Uterus (tissue), 4 donors: ENCODE measurements around the gene SLC5A9. TPM values are rescaled to one million over a fixed set of nuclear protein-coding genes. Genes with fewer than 3 reads are reported as not detected.

ENCODE experiments used
- DNase-seq, 2 donors: peaks; one replicate each; pipeline ENCODE4 v3.0.0-alpha.2; 2019 to 2020
- H3K27ac ChIP-seq, 2 donors: fragments of 200-600 bp; sonication (generic); 1 replicate in 1 of 2; 2 replicates in 1 of 2; pipeline ENCODE4 v1.5.1; 2016 to 2018
- H3K27me3 ChIP-seq, 2 donors: fragments of 200-600 bp; sonication (generic); one replicate each; pipeline ENCODE4 v1.5.1; 2018 to 2019; ENCODE audit warnings: control low read depth in 1 of 2
- H3K36me3 ChIP-seq, 2 donors: fragments of 200-600 bp; sonication (generic); one replicate each; pipeline ENCODE4 v1.5.1; 2019; ENCODE audit warnings: control low read depth in 1 of 2
- H3K4me1 ChIP-seq, 2 donors: fragments of 200-600 bp; sonication (generic); one replicate each; pipeline ENCODE4 v1.5.1; 2018 to 2019; ENCODE audit warnings: control low read depth in 1 of 2
- H3K4me3 ChIP-seq, 2 donors: fragments of 200-600 bp; sonication (generic); 1 replicate in 1 of 2; 2 replicates in 1 of 2; pipeline ENCODE4 v1.5.1; 2018 to 2019; ENCODE audit warnings: mild to moderate bottlenecking in 1 of 2
- H3K9me3 ChIP-seq, 2 donors: fragments of 200-600 bp; sonication (generic); one replicate each; pipeline ENCODE4 v1.5.1; 2019; ENCODE audit warnings: control low read depth in 1 of 2
- CTCF ChIP-seq, 4 experiments: fragments of 200-600 bp in 2 of 4; fragments of 450-650 bp in 2 of 4; sonication (generic) in 2 of 4; IDR thresholded peaks; one replicate each; pipeline ENCODE4 v1.5.1; 2016 to 2019; ENCODE audit warnings: antibody characterized with exemption in 4 of 4, mild to moderate bottlenecking in 2 of 4, moderate library complexity in 1 of 4
- POLR2A ChIP-seq, 2 donors: fragments of 450-650 bp; IDR thresholded peaks; one replicate each; pipeline ENCODE4 v1.6.1; 2016; ENCODE audit warnings: antibody characterized with exemption in 2 of 2, mild to moderate bottlenecking in 1 of 2, moderate library complexity in 1 of 2
- intact Hi-C: fragments of 100-400 bp; cut with DNase I; formaldehyde crosslinking; loops from one replicate; pipeline ENCODE4 v1.15.1; 2023; ENCODE audit warnings: low total_unique reads
- total RNA-seq, 4 donors: library from RNA; depleted of rRNA in 3 of 4; stranded (reverse); fragments of >200 nt in 3 of 4; gene quantifications; one replicate each; pipeline versions ENCODE4 v1.1.0 to v1.2.4, GENCODE V29; 2014 to 2023
- donor health status: DM: yes; HTN: yes; CAD: no.

SLC5A9 gene
- under 1 TPM in 2 of 4 donors, not detected in 2; 0.21 to 0.82 TPM for total RNA-seq

GRCh38 chr1:48222501-48223242, at the start of gene SLC5A9:
Gene SLC5A9, plus strand, starts transcription at chr1:48222716. Its CDS starts 21 bp downstream, at chr1:48222737.
- intact Hi-C loops, result no loop called here
- H3K9me3 ChIP-seq, result no peaks in the 10 kb centered on the region
- no peaks in the 10 kb centered on the region for H3K36me3 ChIP-seq
- H3K27ac ChIP-seq, result no peak within 1 kb of the TSS
- H3K4me1 ChIP-seq, result no peaks in the 10 kb centered on the region
- H3K4me3 ChIP-seq, result no peak within 1 kb of the TSS
- DNase-seq, result no peak
- H3K27me3 ChIP-seq, result no peaks in the 10 kb centered on the region
- no peak for TF ChIP-seq CTCF (IDR thresholded peaks at IDR 0.05)
- TF ChIP-seq POLR2A (IDR thresholded peaks at IDR 0.05), result no peak

- TF ChIP-seq CTCF (IDR thresholded peaks at IDR 0.05) (no peak), POLR2A (IDR thresholded peaks at IDR 0.05) (no peak)
- Histone ChIP-seq H3K36me3 (no peaks in the 10 kb centered on the region), H3K4me3 (no peak overlapping the region), H3K27ac (no peak overlapping the region), H3K9me3 (no peaks in the 10 kb centered on the region), H3K27me3 (peaks cover 0 to 8% of the 10 kb centered on the region in 2 donors), H3K4me1 (no peaks in the 10 kb centered on the region)
- no peak for DNase-seq
- intact Hi-C loops, result no loop called here
These were observed 47.4 kb upstream of the SLC5A9 start for GRCh38 chr1:48175116-48175515.

GRCh38 chr1:48177257-48177656, 45.3 kb upstream of the SLC5A9 start:
- intact Hi-C loops, result no loop called here
- no peak overlapping the region for H3K27ac ChIP-seq
- H3K27me3 ChIP-seq, result peaks cover 0 to 8% of the 10 kb centered on the region in 2 donors
- H3K4me3 ChIP-seq, result no peak overlapping the region
- H3K36me3 ChIP-seq, result no peaks in the 10 kb centered on the region
- no peaks in the 10 kb centered on the region for H3K4me1 ChIP-seq
- no peak for TF ChIP-seq CTCF (IDR thresholded peaks at IDR 0.05)
- TF ChIP-seq POLR2A (IDR thresholded peaks at IDR 0.05), result no peak
- peak in 1 of 2 donors; percentile 58 for DNase-seq
- H3K9me3 ChIP-seq, result no peaks in the 10 kb centered on the region

GRCh38 chr1:48181669-48182367, 40.7 kb upstream of the SLC5A9 start:
- no peak for DNase-seq
- Histone ChIP-seq H3K27me3 (no peaks in the 10 kb centered on the region), H3K36me3 (no peaks in the 10 kb centered on the region), H3K27ac (no peak overlapping the region), H3K4me1 (no peaks in the 10 kb centered on the region), H3K4me3 (no peak overlapping the region), H3K9me3 (no peaks in the 10 kb centered on the region)
- intact Hi-C loops, result no loop called here
- TF ChIP-seq CTCF (IDR thresholded peaks at IDR 0.05), result no peak
- TF ChIP-seq POLR2A (IDR thresholded peaks at IDR 0.05), result no peak

GRCh38 chr1:48182439-48182838, 40.1 kb upstream of the SLC5A9 start:
- DNase-seq, result no peak
- Histone ChIP-seq H3K4me3 (no peak overlapping the region), H3K27me3 (no peaks in the 10 kb centered on the region), H3K9me3 (no peaks in the 10 kb centered on the region), H3K27ac (no peak overlapping the region), H3K4me1 (no peaks in the 10 kb centered on the region), H3K36me3 (no peaks in the 10 kb centered on the region)
- TF ChIP-seq POLR2A (IDR thresholded peaks at IDR 0.05) (no peak), CTCF (IDR thresholded peaks at IDR 0.05) (no peak)
- intact Hi-C loops, result no loop called here
